SK-N-MC (cell line): ENCODE measurements around the gene AMMECR1.

ENCODE experiments used
- DNase-seq: peaks from one replicate; pipeline ENCODE4 v3.0.0-alpha.2; 2011; ENCODE audit warnings: low read depth, low spot score
- H3K27ac ChIP-seq: fragments of 200-600 bp; sonication (generic); 2 replicates; pipeline ENCODE4 v1.5.1; 2016; ENCODE audit warnings: mixed run types
- H3K36me3 ChIP-seq: fragments of 200-600 bp; sonication (generic); 2 replicates; pipeline ENCODE4 v1.6.1; 2017; ENCODE audit warnings: antibody characterized with exemption, low read length, mixed read lengths; ENCODE audit not compliant: insufficient read depth
- H3K4me3 ChIP-seq: fragments of 200-600 bp; sonication (generic); 2 replicates; pipeline ENCODE4 v1.5.1; 2016
- H3K9ac ChIP-seq: fragments of 200-600 bp; sonication (generic); 2 replicates; pipeline ENCODE4 v1.8.0; 2017; ENCODE audit warnings: mixed run types, mixed read lengths; ENCODE audit not compliant: insufficient read length
- H3K9me3 ChIP-seq: fragments of 200-600 bp; sonication (generic); 2 replicates; pipeline ENCODE4 v1.6.1; 2017; ENCODE audit warnings: low read depth, mild to moderate bottlenecking, antibody characterized with exemption, low read length, moderate library complexity, mixed read lengths
- EZH2 ChIP-seq: fragments of 200-600 bp; sonication (generic); IDR thresholded peaks from one replicate; pipeline ENCODE4 v1.6.1; 2017; ENCODE audit warnings: antibody characterized with exemption
- FOXP2 ChIP-seq: optimal IDR thresholded peaks from 2 replicates; pipeline ENCODE3; 2011; ENCODE audit warnings: mild to moderate bottlenecking, moderate library complexity; ENCODE audit not compliant: insufficient read depth; ENCODE audit errors: extremely low read length, control extremely low read depth
- POLR2AphosphoS5 ChIP-seq: IDR thresholded peaks from 2 replicates; pipeline ENCODE4 v1.6.1; 2012; ENCODE audit warnings: mild to moderate bottlenecking, low read depth, low read length, borderline replicate concordance

Gene AMMECR1

GRCh38 chrX:110317061-110317819, 645 bp downstream of the AMMECR1 start:
- Histone ChIP-seq H3K9ac (peak overlapping the region; percentile 81), H3K9me3 (no peaks in the 10 kb centered on the region), H3K27ac (no peak overlapping the region), H3K36me3 (no peaks in the 10 kb centered on the region), H3K4me3 (peak overlapping the region; percentile 84)
- no peak for DNase-seq
- TF ChIP-seq POLR2AphosphoS5 (no peak), FOXP2 (no peak), EZH2 (no peak)

- TF ChIP-seq EZH2 (no peak), POLR2AphosphoS5 (no peak), FOXP2 (no peak)
- Histone ChIP-seq H3K9me3 (no peaks in the 10 kb centered on the region), H3K36me3 (no peaks in the 10 kb centered on the region), H3K4me3 (peak overlapping the region; percentile 84), H3K27ac (no peak overlapping the region), H3K9ac (peak overlapping the region; percentile 81)
- no peak for DNase-seq
Measured at GRCh38 chrX:110316351-110317060, 1.4 kb downstream of the AMMECR1 start.

GRCh38 chrX:110315551-110315950, 2.3 kb downstream of the AMMECR1 start:
- no peak for DNase-seq
- Histone ChIP-seq H3K9me3 (no peaks in the 10 kb centered on the region), H3K9ac (no peak overlapping the region), H3K27ac (no peak overlapping the region), H3K36me3 (no peaks in the 10 kb centered on the region), H3K4me3 (peak overlapping the region; percentile 84; the same call in 1 of the 2 replicates)
- TF ChIP-seq FOXP2, result no peak
- TF ChIP-seq EZH2, result no peak
- no peak for TF ChIP-seq POLR2AphosphoS5

DNA sequence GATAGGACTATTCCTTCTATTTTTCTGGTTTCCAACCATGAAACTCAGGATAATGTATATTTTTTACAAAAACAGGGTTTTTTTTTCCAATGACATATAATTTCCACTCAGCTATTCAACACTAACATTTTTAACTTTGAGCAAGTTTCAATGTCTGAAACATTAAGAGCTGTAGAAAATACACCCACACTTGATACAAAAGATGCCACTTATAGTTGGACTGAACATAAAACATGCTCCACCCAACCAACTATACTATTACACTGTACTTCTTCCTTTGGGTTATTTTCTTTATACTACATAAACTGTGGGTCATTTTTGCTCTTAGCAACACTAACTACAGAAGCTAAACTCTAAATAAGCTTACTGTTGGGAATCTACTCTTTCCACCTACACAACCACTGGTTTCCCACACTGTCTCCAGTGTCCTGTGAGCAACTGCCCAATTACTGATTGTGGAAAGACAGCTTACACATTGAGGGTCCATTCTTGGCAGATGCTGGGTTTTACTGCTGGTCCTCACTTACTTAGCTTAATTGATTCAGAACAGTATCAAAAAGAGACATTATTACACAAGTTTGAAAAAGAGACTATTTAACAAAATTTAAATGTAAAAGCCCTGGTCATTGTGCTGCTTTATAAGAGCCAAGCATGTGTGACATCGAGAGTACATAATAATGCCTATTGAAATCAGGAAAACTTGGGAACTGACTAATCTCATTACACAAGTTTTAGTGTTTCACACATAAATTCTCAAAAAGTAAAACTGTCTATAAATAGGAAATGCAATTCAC, 6.3 kb downstream of the AMMECR1 start:
- no peaks in the 10 kb centered on the region for H3K9me3 ChIP-seq
- H3K4me3 ChIP-seq, result no peak overlapping the region
- TF ChIP-seq POLR2AphosphoS5 (no peak), EZH2 (no peak), FOXP2 (no peak)
- H3K27ac ChIP-seq, result no peak overlapping the region
- no peaks in the 10 kb centered on the region for H3K36me3 ChIP-seq
- no peak overlapping the region for H3K9ac ChIP-seq
- DNase-seq, result no peak

DNA sequence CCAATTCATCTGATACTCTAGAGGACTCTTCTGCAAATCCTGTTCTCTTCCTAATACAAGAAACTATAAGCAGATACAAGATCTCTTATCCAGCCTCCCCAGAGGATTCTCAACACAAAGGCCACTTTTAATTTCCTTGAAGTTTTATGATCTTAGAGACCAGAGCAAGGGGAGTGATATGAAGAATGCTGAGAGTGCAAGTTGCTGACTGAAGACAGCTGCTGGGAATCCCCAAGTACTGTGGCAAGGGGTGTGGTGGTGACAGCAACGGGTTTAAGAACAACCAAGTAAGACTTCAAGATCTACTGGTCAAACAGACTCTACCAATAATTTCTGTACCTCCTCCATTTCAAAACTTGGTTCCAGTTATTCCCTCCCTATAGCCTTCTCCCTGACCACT, 7.0 kb downstream of the AMMECR1 start:
- Histone ChIP-seq H3K27ac (no peak overlapping the region), H3K9ac (no peak overlapping the region), H3K9me3 (no peaks in the 10 kb centered on the region), H3K36me3 (no peaks in the 10 kb centered on the region), H3K4me3 (no peak overlapping the region)
- DNase-seq, result no peak
- TF ChIP-seq POLR2AphosphoS5 (no peak), FOXP2 (no peak), EZH2 (no peak)

GRCh38 chrX:110310000-110310790, 7.7 kb downstream of the AMMECR1 start:
- Histone ChIP-seq H3K27ac (no peak overlapping the region), H3K36me3 (no peaks in the 10 kb centered on the region), H3K9ac (no peak overlapping the region), H3K9me3 (no peaks in the 10 kb centered on the region), H3K4me3 (no peak overlapping the region)
- DNase-seq, result no peak
- TF ChIP-seq EZH2 (no peak), FOXP2 (no peak), POLR2AphosphoS5 (no peak)

- H3K4me3 ChIP-seq, result no peak overlapping the region
Measured at GRCh38 chrX:110308220-110308619, 9.7 kb downstream of the AMMECR1 start.

GRCh38 chrX:110304884-110305283, 13.0 kb downstream of the AMMECR1 start:
- no peak for TF ChIP-seq FOXP2
- no peak for TF ChIP-seq EZH2
- TF ChIP-seq POLR2AphosphoS5, result no peak
- no peak for DNase-seq
- no peak overlapping the region for H3K9ac ChIP-seq
- no peaks in the 10 kb centered on the region for H3K9me3 ChIP-seq
- H3K27ac ChIP-seq, result no peak overlapping the region
- no peak overlapping the region for H3K4me3 ChIP-seq
- H3K36me3 ChIP-seq, result no peaks in the 10 kb centered on the region

More at GRCh38 chrX:110308220-110308619, 9.7 kb downstream of the AMMECR1 start:
- TF ChIP-seq POLR2AphosphoS5 (no peak), FOXP2 (no peak), EZH2 (no peak)
- no peaks in the 10 kb centered on the region for H3K36me3 ChIP-seq
- no peak overlapping the region for H3K9ac ChIP-seq
- no peaks in the 10 kb centered on the region for H3K9me3 ChIP-seq
- no peak for DNase-seq
- no peak overlapping the region for H3K27ac ChIP-seq
